ENCODE results near the gene BUD31.
A peak's percentile ranks its signal among the peaks of the same experiment; 100 is the strongest.

The BUD31 gene

GRCh38 chr7:99402854-99403253, 5.9 kb upstream of the BUD31 start:
- H3K4me3 ChIP-seq (ENCODE audit: low read depth, low read length), result no peak overlapping the region
- DNase-seq (ENCODE audit: low read depth), result no peak
- no peak for TF ChIP-seq CTCF (IDR thresholded peaks at IDR 0.05; ENCODE audit: low read depth, low read length, missing control alignments)
- in situ Hi-C loops (cut with HindIII; ENCODE audit: low sequenced_read_pairs), result no loop called here

- in situ Hi-C loops (cut with HindIII; ENCODE audit: low sequenced_read_pairs), result no loop called here
- H3K4me3 ChIP-seq (ENCODE audit: low read depth, low read length), result no peak overlapping the region
- TF ChIP-seq CTCF (IDR thresholded peaks at IDR 0.05; ENCODE audit: low read depth, low read length, missing control alignments), result no peak
- DNase-seq (ENCODE audit: low read depth), result no peak
Measured at GRCh38 chr7:99403764-99404163, 5.0 kb upstream of the BUD31 start.

GRCh38 chr7:99404235-99404976, 4.4 kb upstream of the BUD31 start:
- in situ Hi-C loops (cut with HindIII; ENCODE audit: low sequenced_read_pairs), result no loop called here
- DNase-seq (ENCODE audit: low read depth), result no peak
- TF ChIP-seq CTCF (IDR thresholded peaks at IDR 0.05; ENCODE audit: low read depth, low read length, missing control alignments), result no peak
- H3K4me3 ChIP-seq (ENCODE audit: low read depth, low read length), result no peak overlapping the region

- H3K4me3 ChIP-seq (ENCODE audit: low read depth, low read length), result no peak overlapping the region
- TF ChIP-seq CTCF (IDR thresholded peaks at IDR 0.05; ENCODE audit: low read depth, low read length, missing control alignments), result no peak
- DNase-seq (ENCODE audit: low read depth), result no peak
- in situ Hi-C loops (cut with HindIII; ENCODE audit: low sequenced_read_pairs), result no loop called here
Measured at GRCh38 chr7:99404977-99405320, 3.8 kb upstream of the BUD31 start.

GRCh38 chr7:99406557-99406956, 2.2 kb upstream of the BUD31 start:
- no peak overlapping the region for H3K4me3 ChIP-seq (ENCODE audit: low read depth, low read length)
- TF ChIP-seq CTCF (IDR thresholded peaks at IDR 0.05; ENCODE audit: low read depth, low read length, missing control alignments), result no peak
- DNase-seq (ENCODE audit: low read depth), result no peak
- in situ Hi-C loops (cut with HindIII; ENCODE audit: low sequenced_read_pairs), result no loop called here

GRCh38 chr7:99407872-99408378, 844 bp upstream of the BUD31 start:
- peak overlapping the region; percentile 100 for H3K4me3 ChIP-seq (ENCODE audit: low read depth, low read length)
- peak; percentile 71 for DNase-seq (ENCODE audit: low read depth)
- in situ Hi-C loops (cut with HindIII; ENCODE audit: low sequenced_read_pairs), result no loop called here
- TF ChIP-seq CTCF (IDR thresholded peaks at IDR 0.05; ENCODE audit: low read depth, low read length, missing control alignments), result no peak
